Adrenal gland (tissue), 12 donors: ENCODE data around the gene TIGAR. TPM values are rescaled to one million over a fixed set of nuclear protein-coding genes. Genes with fewer than 3 reads are reported as not detected.

ENCODE experiments used
- DNase-seq, 7 donors: peaks; one replicate each; pipeline ENCODE4 v3.0.0-alpha.2; 2019 to 2020
- H3K27ac ChIP-seq, 5 donors: fragments of 200-600 bp; sonication (generic) in 4 of 5; 1 replicate in 3 of 5; 2 replicates in 2 of 5; pipeline versions ENCODE4 v1.5.1 to v1.8.0; 2016 to 2020; ENCODE audit warnings: mild to moderate bottlenecking in 1 of 5
- H3K27me3 ChIP-seq: fragments of 200-600 bp; 2 replicates; pipeline ENCODE4 v1.8.0; 2021
- H3K36me3 ChIP-seq, 2 donors: fragments of 200-600 bp; replicated peaks in 1 of 2; 1 replicate in 1 of 2; 2 replicates in 1 of 2; pipeline versions ENCODE4 v1.5.1 to v1.8.0; 2018 to 2022
- H3K4me1 ChIP-seq, 2 donors: fragments of 200-600 bp; replicated peaks in 1 of 2; 1 replicate in 1 of 2; 2 replicates in 1 of 2; pipeline versions ENCODE4 v1.5.1 to v1.8.0; 2018 to 2021
- H3K4me3 ChIP-seq, 4 donors: fragments of 200-600 bp; sonication (generic) in 3 of 4; one replicate each; pipeline ENCODE4 v1.5.1; 2016 to 2018
- H3K9me3 ChIP-seq, 3 donors: fragments of 200-600 bp; sonication (generic) in 1 of 3; replicated peaks in 1 of 3; 1 replicate in 2 of 3; 2 replicates in 1 of 3; pipeline versions ENCODE4 v1.5.1 to v1.8.0; 2016 to 2021
- CTCF ChIP-seq, 6 experiments: fragments of 450-650 bp in 4 of 6; fragments of 200-600 bp in 2 of 6; sonication (generic) in 1 of 6; IDR thresholded peaks; 1 replicate in 5 of 6; 2 replicates in 1 of 6; pipeline versions ENCODE4 v1.5.1 to v1.8.0; 2016 to 2021; ENCODE audit warnings: antibody characterized with exemption in 6 of 6, mild to moderate bottlenecking in 2 of 6, moderate library complexity in 1 of 6
- POLR2A ChIP-seq, 2 donors: fragments of 450-650 bp; IDR thresholded peaks; one replicate each; pipeline ENCODE4 v1.6.1; 2017; ENCODE audit warnings: antibody characterized with exemption in 2 of 2, mild to moderate bottlenecking in 2 of 2, moderate library complexity in 1 of 2
- WGBS, 4 donors: extraction: QIAGEN DNeasy Blood & Tissue Kit in 2 of 4; methylation state at CpG; one replicate each; pipeline versions ENCODE4 v1.1.5 to v1.1.7; 2013 to 2017; 5-methylcytosine and 5-hydroxymethylcytosine counted together
- intact Hi-C, 2 donors: fragments of 100-400 bp; cut with DNase I; formaldehyde crosslinking; loops; one replicate each; pipeline versions ENCODE4 v1.14.1 to v1.15.0; 2022 to 2023
- polyA plus RNA-seq, 3 donors: library from polyadenylated mRNA; stranded (reverse); fragments of 200-250 nt in 2 of 3; fragments of 350-450 nt in 1 of 3; fragmentation: Illumina TruSeq in 1 of 3; extraction: RNeasy Lipid Tissue Mini Kit (QIAGEN cat#74804) in 1 of 3; gene quantifications; one replicate each; pipeline ENCODE4 v1.2.3, GENCODE V29; 2013 to 2014
- total RNA-seq, 9 donors: library from RNA; depleted of rRNA in 4 of 9; stranded (reverse); fragments of >200 nt in 4 of 9; fragments of 120-200 nt in 1 of 9; fragmentation: NEBNext Ultra II Directional in 1 of 9; extraction: Animal tissue kit (Norgen Biotek cat#: 25700) in 1 of 9; gene quantifications; one replicate each; pipeline versions ENCODE4 v1.1.0 to v1.2.4, GENCODE V29; 2013 to 2023
- donor health status: healthy with polysubstance abuse.
- donor health status: Bipolar disorder and iron deficiency.
- donor health status: DM: yes; HTN: yes; CAD: no.
- donor health status: DM: no; HTN: no; CAD: no.
- donor health status: DM: no; HTN: no; CAD: no.
- donor health status: DM: yes; HTN: yes; CAD: no.

The TIGAR gene
- total and polyA plus RNA-seq, 12 donors: 2.5 to 28.2 (median 9.5) TPM

- TF ChIP-seq POLR2A (IDR thresholded peaks at IDR 0.05) (no peak), CTCF (IDR thresholded peaks at IDR 0.05) (no peak)
- no peak for DNase-seq
- Histone ChIP-seq H3K9me3 (no peaks in the 10 kb centered on the region), H3K36me3 (no peaks in the 10 kb centered on the region), H3K4me1 (no peaks in the 10 kb centered on the region), H3K27ac (no peak overlapping the region), H3K4me3 (no peak overlapping the region), H3K27me3 (no peaks in the 10 kb centered on the region)
- intact Hi-C loops: no loop called here
- 33 to 46% (median 40%) methylated on average over 2 of the region's 2 CpGs for WGBS, 4 donors
Measured at GRCh38 chr12:4388662-4389061, 67.6 kb downstream of the TIGAR start.

- WGBS, 4 donors: 32 to 53% (median 45%) methylated on average over 8 to 15 of the region's 15 CpGs
Measured at GRCh38 chr12:4392223-4392742, 71.3 kb downstream of the TIGAR start.

GRCh38 chr12:4393211-4393610, 72.2 kb downstream of the TIGAR start:
- Histone ChIP-seq H3K27me3 (no peaks in the 10 kb centered on the region), H3K27ac (no peak overlapping the region), H3K4me1 (no peaks in the 10 kb centered on the region), H3K4me3 (no peak overlapping the region), H3K36me3 (no peaks in the 10 kb centered on the region), H3K9me3 (no peaks in the 10 kb centered on the region)
- no peak for DNase-seq
- intact Hi-C loops: no loop called here
- 52 to 69% (median 59%) methylated on average over 5 of the region's 5 CpGs for WGBS, 4 donors
- TF ChIP-seq POLR2A (IDR thresholded peaks at IDR 0.05) (no peak), CTCF (IDR thresholded peaks at IDR 0.05) (no peak)

More at GRCh38 chr12:4392223-4392742, 71.3 kb downstream of the TIGAR start:
- intact Hi-C loops: no loop called here
- Histone ChIP-seq H3K9me3 (no peaks in the 10 kb centered on the region), H3K4me1 (no peaks in the 10 kb centered on the region), H3K36me3 (no peaks in the 10 kb centered on the region), H3K27me3 (no peaks in the 10 kb centered on the region), H3K27ac (no peak overlapping the region), H3K4me3 (no peak overlapping the region)
- TF ChIP-seq POLR2A (IDR thresholded peaks at IDR 0.05): no peak
- TF ChIP-seq CTCF (IDR thresholded peaks at IDR 0.05): no peak
- DNase-seq: peak in 3 of 7 donors; percentile 2 to 13 (median 10)

- Histone ChIP-seq H3K27me3 (no peaks in the 10 kb centered on the region), H3K4me3 (no peak overlapping the region), H3K4me1 (no peaks in the 10 kb centered on the region), H3K36me3 (no peaks in the 10 kb centered on the region), H3K9me3 (no peaks in the 10 kb centered on the region), H3K27ac (no peak overlapping the region)
- TF ChIP-seq POLR2A (IDR thresholded peaks at IDR 0.05) (no peak), CTCF (IDR thresholded peaks at IDR 0.05) (no peak)
- DNase-seq: no peak
- WGBS, 4 donors: 62 to 75% (median 68%) methylated on average over 2 of the region's 2 CpGs
- intact Hi-C loops: no loop called here
Measured at GRCh38 chr12:4395818-4396217, 74.8 kb downstream of the TIGAR start.
